Activated T-cell treated with anti-CD3 and anti-CD28 coated beads for 4 hours (primary cell): ENCODE results near the gene GDPD2.

ENCODE experiments used
- DNase-seq: peaks from one replicate; pipeline ENCODE4 v3.0.0-alpha.2; 2020

GDPD2 gene

DNA sequence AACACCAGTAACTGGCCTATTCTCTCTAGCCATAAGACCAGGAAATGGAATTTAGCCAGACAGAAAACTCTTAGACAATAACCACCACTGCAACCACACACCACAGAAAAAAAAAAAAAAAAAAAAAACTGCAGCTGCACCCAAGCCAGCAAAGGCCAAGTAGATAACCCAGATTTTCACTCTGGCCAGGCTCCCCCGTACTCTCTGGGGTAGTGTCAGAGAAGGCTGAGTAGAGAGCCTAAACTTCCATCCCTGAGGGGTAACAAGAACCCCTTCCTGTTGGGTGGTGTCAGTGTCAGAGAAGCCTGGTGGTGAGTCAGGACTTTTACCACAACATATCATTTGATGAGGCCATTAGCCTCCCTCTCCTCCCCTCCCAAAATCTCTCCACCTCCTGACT lies 15.9 kb downstream of the GDPD2 start:
- no peak for DNase-seq

DNA sequence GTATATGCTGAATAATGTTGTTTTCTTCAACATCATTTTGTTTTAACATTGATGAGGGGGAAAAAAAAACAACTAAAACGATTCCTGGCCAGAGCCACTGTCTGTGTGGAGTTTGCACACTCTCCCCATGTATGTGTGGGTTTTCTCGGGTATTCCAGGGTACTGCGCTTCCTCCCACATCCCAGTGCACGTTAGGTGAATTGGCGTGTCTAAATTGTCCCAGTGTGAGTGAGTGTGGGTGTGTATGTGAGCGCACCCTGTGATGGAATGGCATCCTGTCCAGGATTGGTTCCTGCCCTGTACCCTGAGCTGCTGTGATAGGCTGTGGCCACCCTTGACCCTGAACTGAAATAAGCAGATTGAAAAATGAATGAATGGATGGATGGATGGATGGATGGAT lies 19.1 kb downstream of the GDPD2 start:
- DNase-seq = no peak

DNA sequence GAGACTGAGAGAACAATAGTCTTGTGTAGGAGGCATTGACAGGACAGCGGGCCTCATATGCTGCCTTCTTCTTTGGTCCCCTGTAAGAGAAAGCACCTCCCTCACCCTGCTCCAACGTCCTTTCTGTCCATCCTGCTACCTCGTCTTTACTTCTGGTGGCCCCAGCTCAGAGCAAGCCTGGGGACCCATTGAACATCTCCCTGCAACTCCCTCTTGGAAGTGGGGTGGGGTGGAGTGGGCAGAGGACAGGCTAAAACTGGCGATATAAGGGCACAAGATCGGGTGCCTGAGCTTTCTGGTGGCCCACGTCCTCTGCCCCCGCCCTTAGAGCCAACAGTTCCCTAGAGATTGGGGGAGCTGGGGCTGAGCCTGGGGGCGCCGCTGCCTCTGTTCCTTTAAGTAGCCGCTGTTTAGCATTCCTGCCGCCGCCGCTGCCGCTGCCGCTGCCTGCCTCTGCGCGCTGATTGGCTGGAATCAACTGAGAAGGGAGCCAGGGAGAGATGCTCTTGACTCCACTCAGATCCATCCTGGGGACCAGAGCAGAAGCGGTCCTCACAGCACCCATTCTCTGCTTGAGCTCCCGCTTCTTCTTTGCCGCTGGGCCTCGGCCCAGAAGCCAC lies 21.3 kb downstream of the GDPD2 start, which contains the start of gene DLG3:
DLG3 (plus strand) TSS at position 510 of the 620 bp plus-strand sequence. CDS start 367 bp downstream, outside the sequence.
- no peak for DNase-seq

DNA sequence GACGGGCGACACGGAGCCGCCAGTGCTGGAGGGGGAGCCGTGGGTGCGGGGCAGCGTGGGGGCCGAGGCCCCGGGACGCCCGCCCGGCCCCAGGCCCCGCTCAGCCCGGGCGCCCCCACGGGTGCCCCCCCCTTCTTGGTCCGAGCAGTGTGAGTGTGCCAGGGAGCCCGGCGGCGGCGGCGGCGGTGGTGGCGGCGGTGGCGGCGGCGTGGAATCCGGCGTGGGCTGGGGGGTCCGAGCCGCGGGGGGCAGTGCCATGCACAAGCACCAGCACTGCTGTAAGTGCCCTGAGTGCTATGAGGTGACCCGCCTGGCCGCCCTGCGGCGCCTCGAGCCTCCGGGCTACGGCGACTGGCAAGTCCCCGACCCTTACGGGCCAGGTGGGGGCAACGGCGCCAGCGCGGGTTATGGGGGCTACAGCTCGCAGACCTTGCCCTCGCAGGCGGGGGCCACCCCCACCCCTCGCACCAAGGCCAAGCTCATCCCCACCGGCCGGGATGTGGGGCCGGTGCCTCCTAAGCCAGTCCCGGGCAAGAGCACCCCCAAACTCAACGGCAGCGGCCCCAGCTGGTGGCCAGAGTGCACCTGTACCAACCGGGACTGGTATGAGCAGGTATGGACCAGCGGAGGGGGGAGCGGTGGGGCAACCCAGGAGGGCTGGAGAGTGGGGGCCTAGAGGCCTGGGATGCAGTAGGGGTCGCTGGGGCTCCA lies 22.0 kb downstream of the GDPD2 start:
- DNase-seq = no peak

GRCh38 chrX:70445951-70446350 lies 22.8 kb downstream of the GDPD2 start:
- DNase-seq = no peak

DNA sequence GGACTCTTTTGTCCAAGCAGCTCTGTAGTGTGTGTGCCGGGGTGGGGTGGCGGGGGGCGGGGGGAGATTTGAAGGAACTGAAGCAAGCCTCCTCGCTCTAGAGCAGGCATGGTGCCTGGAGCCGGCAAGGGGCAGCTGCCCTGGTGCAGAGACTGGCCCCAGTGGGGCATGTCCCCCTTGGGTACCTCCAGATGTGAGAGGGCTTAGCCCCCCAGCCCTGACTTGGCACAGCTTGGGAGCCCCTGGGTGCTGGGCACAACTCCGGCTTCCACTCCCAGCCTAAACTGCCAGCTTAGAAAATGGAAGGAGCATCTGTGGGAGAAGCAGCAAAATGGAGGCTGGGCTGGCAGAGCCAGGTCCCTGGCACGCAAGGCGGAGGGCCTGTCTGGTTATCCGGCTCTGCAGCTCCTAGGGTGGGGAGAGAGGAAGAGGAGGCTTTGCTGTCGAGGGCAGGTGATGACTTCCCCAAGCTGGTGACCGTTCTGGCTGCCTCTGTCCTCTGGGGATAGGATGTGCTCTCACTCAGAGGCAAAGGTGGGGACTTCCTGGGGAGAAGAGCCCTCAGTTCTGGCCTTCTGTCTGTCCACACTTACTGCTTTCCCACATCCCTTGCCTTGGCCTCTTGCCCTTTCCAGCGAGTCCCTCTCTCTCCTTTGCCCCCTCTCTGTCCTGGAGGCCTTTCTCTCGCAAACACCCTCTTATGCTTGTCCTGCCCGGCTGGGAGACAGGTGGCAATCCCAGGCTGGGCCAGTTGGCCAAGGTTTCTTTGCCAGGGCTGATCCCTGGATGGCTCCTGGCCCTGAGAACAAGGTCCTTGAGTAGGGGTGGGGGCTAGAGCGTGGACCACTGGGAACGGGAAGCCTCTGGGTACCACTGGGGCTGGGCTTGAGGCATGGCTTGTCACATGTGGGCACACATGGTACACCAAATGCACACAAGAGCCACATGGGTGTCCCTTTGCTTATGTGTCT lies 23.6 kb downstream of the GDPD2 start:
- no peak for DNase-seq

DNA sequence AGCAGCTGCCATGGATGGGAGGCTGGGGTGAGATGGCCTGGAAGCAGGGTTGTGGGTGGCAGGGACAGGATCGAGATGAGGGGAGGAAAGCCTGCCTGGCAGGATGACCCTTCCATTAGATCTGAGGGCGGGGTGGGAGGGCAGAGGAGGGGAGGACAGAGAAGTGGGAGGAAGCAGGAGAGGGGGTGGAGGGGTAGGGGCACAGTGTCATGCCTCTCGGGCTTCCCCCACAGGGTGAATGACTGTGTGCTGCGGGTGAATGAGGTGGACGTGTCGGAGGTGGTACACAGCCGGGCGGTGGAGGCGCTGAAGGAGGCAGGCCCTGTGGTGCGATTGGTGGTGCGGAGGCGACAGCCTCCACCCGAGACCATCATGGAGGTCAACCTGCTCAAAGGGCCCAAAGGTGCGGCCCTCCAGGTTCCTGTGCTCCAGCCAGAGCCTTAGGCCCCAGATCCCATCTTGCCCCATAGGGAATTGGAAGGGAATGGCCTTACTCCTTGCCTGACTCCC lies 26.4 kb downstream of the GDPD2 start:
- no peak for DNase-seq

- DNase-seq = peak; percentile 41
Observed at GRCh38 chrX:70452143-70452733, 29.1 kb downstream of the GDPD2 start.

GRCh38 chrX:70453024-70453618 lies 30.0 kb downstream of the GDPD2 start:
- DNase-seq = no peak

- no peak for DNase-seq
Observed at GRCh38 chrX:70454441-70455365, 31.6 kb downstream of the GDPD2 start.

DNA sequence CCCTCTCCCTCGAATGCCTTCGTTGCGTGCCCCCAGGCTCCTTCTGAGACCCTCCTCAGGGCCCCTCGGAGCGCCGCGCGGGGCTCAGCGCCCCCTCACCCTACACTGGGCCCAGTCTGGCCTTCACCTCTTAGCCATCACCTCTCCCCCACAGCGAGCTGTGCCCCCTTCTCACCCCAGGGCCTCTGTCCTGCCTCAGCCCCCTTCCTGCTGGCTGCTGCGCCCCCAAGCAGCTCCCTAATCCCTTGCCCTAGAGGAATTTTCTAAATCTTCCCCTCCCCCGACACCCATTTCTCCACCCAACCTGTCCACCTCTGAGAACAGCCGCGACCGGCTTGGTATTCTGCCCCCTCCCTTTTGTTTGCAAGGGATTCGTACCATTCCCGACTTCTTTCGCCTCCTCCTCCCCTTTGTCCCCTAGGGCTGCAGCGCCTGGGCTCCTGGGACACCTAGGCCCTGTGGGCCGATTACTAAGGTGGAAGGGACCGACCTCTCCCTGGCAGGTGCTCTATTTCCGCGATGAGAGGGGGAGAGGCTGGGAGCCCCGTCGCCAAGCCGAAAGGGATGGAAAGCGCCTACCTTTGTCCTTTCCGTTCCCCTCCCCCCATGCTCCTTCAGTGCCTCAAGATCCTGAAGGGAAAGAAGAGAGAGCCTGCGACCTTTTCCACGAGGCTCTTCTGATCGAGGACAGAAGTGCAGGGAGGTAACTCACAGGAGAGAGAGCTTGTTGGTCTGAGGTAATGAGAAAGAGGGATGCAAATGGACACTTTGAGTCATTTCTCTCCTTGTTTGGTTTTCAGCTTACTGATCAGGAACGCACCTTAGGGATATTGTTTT lies 32.5 kb downstream of the GDPD2 start:
- DNase-seq = no peak

GRCh38 chrX:70456256-70456655 lies 33.1 kb downstream of the GDPD2 start:
- DNase-seq = no peak

- no peak for DNase-seq
Observed at GRCh38 chrX:70461026-70461425, 37.9 kb downstream of the GDPD2 start.

DNA sequence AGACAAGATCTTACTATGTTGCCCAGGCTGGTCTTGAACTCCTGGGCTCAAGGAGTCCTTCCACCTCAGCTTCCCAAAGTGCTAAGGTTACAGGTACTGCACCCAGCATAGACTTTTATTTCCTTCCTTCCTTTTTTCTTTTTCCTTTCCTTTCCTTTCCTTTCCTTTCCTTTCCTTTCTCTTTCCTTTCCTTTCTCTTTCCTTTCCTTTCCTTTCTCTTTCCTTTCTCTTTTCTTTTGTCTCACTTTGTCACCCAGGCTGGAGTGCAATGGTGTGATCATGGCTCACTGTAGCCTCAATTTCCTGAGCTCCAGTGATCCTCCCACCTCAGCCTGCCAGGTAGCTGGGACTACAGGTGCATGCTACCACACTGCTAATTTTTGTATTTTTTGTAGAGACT lies 40.9 kb downstream of the GDPD2 start:
- no peak for DNase-seq

- DNase-seq = no peak
Observed at GRCh38 chrX:70466968-70467367, 43.9 kb downstream of the GDPD2 start.

GRCh38 chrX:70468709-70469108 lies 45.6 kb downstream of the GDPD2 start:
- no peak for DNase-seq

- DNase-seq = no peak
Observed at GRCh38 chrX:70470850-70471289, 47.8 kb downstream of the GDPD2 start.

DNA sequence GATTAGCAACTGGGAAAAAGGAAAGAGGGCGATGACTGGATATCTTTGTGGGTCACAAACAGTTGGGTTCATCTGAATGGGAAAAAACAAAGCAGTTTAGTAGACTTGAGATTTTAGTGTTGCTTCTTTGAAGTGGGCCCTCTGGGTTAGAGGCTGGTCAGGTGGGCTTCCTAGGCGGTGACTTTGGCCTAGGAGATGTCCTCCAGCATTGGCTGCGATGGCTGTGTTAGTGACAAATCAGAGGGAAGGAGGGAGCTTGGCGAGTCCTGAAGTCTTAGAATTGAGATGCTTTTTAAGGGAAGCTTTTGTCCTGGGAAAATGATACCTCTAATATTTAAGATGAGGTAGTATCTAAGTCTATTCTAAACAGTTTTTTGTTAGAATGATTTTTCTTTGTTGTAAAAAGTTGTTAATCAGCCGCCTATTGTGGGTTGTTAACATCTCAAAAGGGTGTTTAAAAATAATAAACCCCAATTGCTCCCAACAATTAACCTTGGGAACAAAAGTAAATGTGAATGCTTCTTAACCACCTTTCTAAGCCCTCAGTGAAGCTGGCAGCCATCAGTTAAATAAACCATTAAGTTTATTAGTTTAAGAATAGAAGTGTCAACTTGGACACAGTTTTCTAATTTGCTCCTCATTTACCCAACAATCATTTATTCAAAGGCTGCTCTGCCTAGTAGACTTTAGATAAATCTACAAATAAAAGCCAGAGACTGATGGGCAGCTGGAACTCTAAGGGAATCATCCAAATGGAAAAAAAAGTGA lies 53.2 kb downstream of the GDPD2 start:
- no peak for DNase-seq

DNA sequence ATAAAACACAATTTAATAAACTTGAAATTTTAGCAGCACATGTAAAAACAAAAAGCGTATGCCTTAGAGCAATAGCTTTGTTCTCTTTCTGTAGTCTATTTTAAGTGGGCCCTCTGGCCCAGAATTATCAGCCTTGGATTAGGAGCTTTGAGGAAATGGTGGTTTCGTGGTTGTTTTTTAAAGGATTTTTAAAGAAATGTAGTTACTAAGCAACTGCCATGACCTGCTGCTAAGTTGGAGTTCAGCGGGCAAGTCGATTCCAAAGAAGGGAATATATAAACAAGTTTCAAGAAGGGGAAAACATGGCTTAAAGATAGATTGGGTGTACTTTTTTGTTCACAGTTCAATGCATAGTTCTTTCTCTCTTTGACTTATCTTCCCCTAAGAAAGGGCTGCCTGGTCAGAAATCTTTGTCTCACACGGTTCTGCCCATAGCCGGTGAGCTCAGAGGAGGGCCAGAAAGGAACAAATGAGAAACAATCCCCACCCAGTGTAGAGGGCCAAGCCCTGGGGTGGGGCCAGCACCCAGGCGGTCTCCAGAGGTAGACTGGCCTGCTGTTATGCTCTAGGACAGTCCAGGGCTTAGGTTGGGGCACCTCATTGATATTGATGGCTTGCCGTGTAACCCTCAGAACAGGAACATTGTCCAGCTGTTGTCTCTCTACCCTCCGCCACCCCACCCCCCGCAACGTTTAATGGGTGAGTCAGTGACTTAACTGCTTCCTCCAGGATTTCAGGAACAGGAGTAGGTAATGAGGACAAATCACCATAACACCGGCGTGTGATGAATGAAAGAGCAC lies 54.0 kb downstream of the GDPD2 start:
- no peak for DNase-seq
